HepG2 (cell line): ENCODE data around the gene ESYT3. TPM values are rescaled to one million over a fixed set of nuclear protein-coding genes. Genes with fewer than 3 reads are reported as not detected.

ENCODE experiments used
- ARNT ChIP-seq: fragments of 450-650 bp; IDR thresholded peaks from 2 replicates; pipeline ENCODE4 v1.6.1; 2017
- BORCS8-MEF2B ChIP-seq: sonication (generic); formaldehyde crosslinking; IDR thresholded peaks from 2 replicates; pipeline ENCODE4 v1.8.0; 2022; ENCODE audit warnings: mild to moderate bottlenecking, missing genetic modification reagents
- FOXO1 ChIP-seq: sonication (generic); formaldehyde crosslinking; IDR thresholded peaks from 2 replicates; pipeline ENCODE4 v1.4.0; 2020; ENCODE audit warnings: missing genetic modification reagents
- HOXA3 ChIP-seq: sonication (generic); formaldehyde crosslinking; IDR thresholded peaks from 2 replicates; pipeline ENCODE4 v1.5.0; 2020; ENCODE audit warnings: missing genetic modification reagents
- IKZF4 ChIP-seq: sonication (generic); formaldehyde crosslinking; IDR thresholded peaks from 2 replicates; pipeline ENCODE4 v1.5.1; 2020; ENCODE audit warnings: borderline replicate concordance, mild to moderate bottlenecking, low read depth, missing genetic modification reagents; ENCODE audit errors: not compliant biosample characterization
- KDM1A ChIP-seq: IDR thresholded peaks from 2 replicates; pipeline ENCODE4 v1.6.1; 2016; ENCODE audit warnings: missing compliant biosample characterization
- NFE2 ChIP-seq: sonication (generic); formaldehyde crosslinking; IDR thresholded peaks from 2 replicates; pipeline ENCODE4 v1.4.0; 2020; ENCODE audit warnings: missing genetic modification reagents
- PAXIP1 ChIP-seq: sonication (generic); formaldehyde crosslinking; conservative IDR thresholded peaks from 2 replicates; pipeline ENCODE4 v1.4.0; 2020; ENCODE audit warnings: mild to moderate bottlenecking, missing genetic modification reagents, moderate library complexity
- RBAK ChIP-seq: sonication (generic); formaldehyde crosslinking; IDR thresholded peaks from 2 replicates; pipeline ENCODE4 v1.5.1; 2020; ENCODE audit warnings: mild to moderate bottlenecking, missing genetic modification reagents
- SKI ChIP-seq: fragments of 450-650 bp; IDR thresholded peaks from one replicate; pipeline ENCODE4 v1.6.1; 2018; ENCODE audit warnings: mild to moderate bottlenecking; ENCODE audit not compliant: partially characterized antibody
- SMARCE1 ChIP-seq: fragments of 450-650 bp; IDR thresholded peaks from 2 replicates; pipeline ENCODE4 v1.6.1; 2017; ENCODE audit warnings: borderline replicate concordance
- SP140L ChIP-seq: sonication (generic); formaldehyde crosslinking; IDR thresholded peaks from 2 replicates; pipeline ENCODE4 v1.4.0; 2020; ENCODE audit warnings: missing genetic modification reagents, borderline replicate concordance
- SPEN ChIP-seq: sonication (generic); formaldehyde crosslinking; IDR thresholded peaks from 2 replicates; pipeline ENCODE4 v1.5.1; 2020; ENCODE audit warnings: low read depth, mild to moderate bottlenecking, missing genetic modification reagents
- ZKSCAN8 ChIP-seq: IDR thresholded peaks from 2 replicates; pipeline ENCODE4 v1.6.1; 2016; ENCODE audit warnings: borderline replicate concordance, missing genetic modification reagents, missing compliant biosample characterization
- ZNF225 ChIP-seq: sonication (generic); formaldehyde crosslinking; IDR thresholded peaks from 2 replicates; pipeline ENCODE4 v1.4.0; 2020; ENCODE audit warnings: mild to moderate bottlenecking, missing genetic modification reagents
- ZNF335 ChIP-seq: sonication (generic); formaldehyde crosslinking; IDR thresholded peaks from 2 replicates; pipeline ENCODE4 v1.4.0; 2020; ENCODE audit warnings: missing genetic modification reagents
- ZNF558 ChIP-seq: sonication (generic); formaldehyde crosslinking; IDR thresholded peaks from 2 replicates; pipeline ENCODE4 v1.9.0; 2022; ENCODE audit warnings: mild to moderate bottlenecking, missing genetic modification reagents, borderline replicate concordance
- ZNF572 ChIP-seq: sonication (generic); formaldehyde crosslinking; IDR thresholded peaks from 2 replicates; pipeline ENCODE4 v1.5.1; 2020; ENCODE audit warnings: mild to moderate bottlenecking, missing genetic modification reagents
- ZNF577 ChIP-seq: sonication (generic); formaldehyde crosslinking; IDR thresholded peaks from 2 replicates; pipeline ENCODE4 v1.4.0; 2020; ENCODE audit warnings: mild to moderate bottlenecking, low read depth, missing genetic modification reagents, borderline replicate concordance
- ZNF879 ChIP-seq: sonication (generic); formaldehyde crosslinking; IDR thresholded peaks from 2 replicates; pipeline ENCODE4 v1.8.1; 2023; ENCODE audit warnings: missing genetic modification reagents
- ZSCAN29 ChIP-seq: sonication (generic); formaldehyde crosslinking; conservative IDR thresholded peaks from 2 replicates; pipeline ENCODE4 v1.4.0; 2020; ENCODE audit warnings: mild to moderate bottlenecking, missing genetic modification reagents
- ZSCAN31 ChIP-seq: sonication (generic); formaldehyde crosslinking; IDR thresholded peaks from 2 replicates; pipeline ENCODE4 v1.5.0; 2020; ENCODE audit warnings: low read depth, mild to moderate bottlenecking, missing genetic modification reagents
- polyA plus RNA-seq, 8 experiments: library from polyadenylated mRNA; depleted of rRNA in 3 of 8; stranded (reverse) in 7 of 8; unstranded in 1 of 8; fragments of >200 nt; fragmentation: Illumina TruSeq in 4 of 8; extraction: Trizol in 4 of 8; gene quantifications; 2 replicates each; pipeline versions ENCODE4 v1.2.1 to v1.2.3, GENCODE V29; 2011 to 2016; ENCODE audit warnings: low read depth in 4 of 8, missing spikeins in 1 of 8, mixed read lengths in 1 of 8; ENCODE audit not compliant: insufficient read depth in 1 of 8
- total RNA-seq, 5 experiments: library from RNA; depleted of rRNA; stranded (reverse); fragments of >200 nt; fragmentation: Illumina TruSeq; extraction: Trizol; gene quantifications; 2 replicates each; pipeline ENCODE4 v1.2.3, GENCODE V29; 2016; ENCODE audit warnings: low read depth in 1 of 5
- TF ChIP-seq, protein P1 (sequence below): sonication (generic); formaldehyde crosslinking; IDR thresholded peaks from 2 replicates; pipeline ENCODE4 v1.4.0; 2020; ENCODE audit warnings: missing genetic modification reagents
- TF ChIP-seq, protein P2 (sequence below): sonication (generic); formaldehyde crosslinking; IDR thresholded peaks from 2 replicates; pipeline ENCODE4 v1.5.0; 2020; ENCODE audit warnings: mild to moderate bottlenecking, missing genetic modification reagents, borderline replicate concordance

Gene ESYT3
- total and polyA plus RNA-seq, 2 of the 13 experiments (the other 11 are each of a cell fraction or from before 2014, with no cell fraction given), result 1.5 to 4.1 TPM

GRCh38 chr3:138398791-138399575 lies 35.4 kb upstream of the ESYT3 start (continued):
- TF ChIP-seq, protein P1, sequence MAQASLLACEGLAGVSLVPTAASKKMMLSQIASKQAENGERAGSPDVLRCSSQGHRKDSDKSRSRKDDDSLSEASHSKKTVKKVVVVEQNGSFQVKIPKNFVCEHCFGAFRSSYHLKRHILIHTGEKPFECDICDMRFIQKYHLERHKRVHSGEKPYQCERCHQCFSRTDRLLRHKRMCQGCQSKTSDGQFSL (CRISPR knock-in tag), result no peak
- TF ChIP-seq KDM1A (CRISPR knock-in tag) (peak; percentile 81), ZSCAN29 (CRISPR knock-in tag) (no peak), ZNF577 (CRISPR knock-in tag) (no peak), FOXO1 (CRISPR knock-in tag) (no peak; the same call in 1 of the 2 replicates), RBAK (CRISPR knock-in tag) (no peak), SPEN (CRISPR knock-in tag) (no peak), IKZF4 (no peak), ZKSCAN8 (CRISPR knock-in tag) (no peak), ARNT (no peak), ZSCAN31 (CRISPR knock-in tag) (no peak), ZNF572 (CRISPR knock-in tag) (no peak), ZNF335 (CRISPR knock-in tag) (no peak), NFE2 (CRISPR knock-in tag) (no peak), SKI (no peak), SMARCE1 (no peak), BORCS8-MEF2B (CRISPR knock-in tag) (no peak), HOXA3 (CRISPR knock-in tag) (peak; percentile 79), ZNF225 (CRISPR knock-in tag) (no peak), ZNF558 (CRISPR knock-in tag) (no peak), PAXIP1 (CRISPR knock-in tag) (peak; percentile 74), SP140L (CRISPR knock-in tag) (no peak), ZNF879 (no peak)
- TF ChIP-seq, protein P2, sequence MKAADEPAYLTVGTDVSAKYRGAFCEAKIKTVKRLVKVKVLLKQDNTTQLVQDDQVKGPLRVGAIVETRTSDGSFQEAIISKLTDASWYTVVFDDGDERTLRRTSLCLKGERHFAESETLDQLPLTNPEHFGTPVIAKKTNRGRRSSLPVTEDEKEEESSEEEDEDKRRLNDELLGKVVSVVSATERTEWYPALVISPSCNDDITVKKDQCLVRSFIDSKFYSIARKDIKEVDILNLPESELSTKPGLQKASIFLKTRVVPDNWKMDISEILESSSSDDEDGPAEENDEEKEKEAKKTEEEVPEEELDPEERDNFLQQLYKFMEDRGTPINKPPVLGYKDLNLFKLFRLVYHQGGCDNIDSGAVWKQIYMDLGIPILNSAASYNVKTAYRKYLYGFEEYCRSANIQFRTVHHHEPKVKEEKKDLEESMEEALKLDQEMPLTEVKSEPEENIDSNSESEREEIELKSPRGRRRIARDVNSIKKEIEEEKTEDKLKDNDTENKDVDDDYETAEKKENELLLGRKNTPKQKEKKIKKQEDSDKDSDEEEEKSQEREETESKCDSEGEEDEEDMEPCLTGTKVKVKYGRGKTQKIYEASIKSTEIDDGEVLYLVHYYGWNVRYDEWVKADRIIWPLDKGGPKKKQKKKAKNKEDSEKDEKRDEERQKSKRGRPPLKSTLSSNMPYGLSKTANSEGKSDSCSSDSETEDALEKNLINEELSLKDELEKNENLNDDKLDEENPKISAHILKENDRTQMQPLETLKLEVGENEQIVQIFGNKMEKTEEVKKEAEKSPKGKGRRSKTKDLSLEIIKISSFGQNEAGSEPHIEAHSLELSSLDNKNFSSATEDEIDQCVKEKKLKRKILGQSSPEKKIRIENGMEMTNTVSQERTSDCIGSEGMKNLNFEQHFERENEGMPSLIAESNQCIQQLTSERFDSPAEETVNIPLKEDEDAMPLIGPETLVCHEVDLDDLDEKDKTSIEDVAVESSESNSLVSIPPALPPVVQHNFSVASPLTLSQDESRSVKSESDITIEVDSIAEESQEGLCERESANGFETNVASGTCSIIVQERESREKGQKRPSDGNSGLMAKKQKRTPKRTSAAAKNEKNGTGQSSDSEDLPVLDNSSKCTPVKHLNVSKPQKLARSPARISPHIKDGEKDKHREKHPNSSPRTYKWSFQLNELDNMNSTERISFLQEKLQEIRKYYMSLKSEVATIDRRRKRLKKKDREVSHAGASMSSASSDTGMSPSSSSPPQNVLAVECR, result no peak; the same call in 1 of the 2 replicates
